Body of pancreas (tissue), 4 donors: Measurements from ENCODE around the gene CFAP53. TPM values are rescaled to one million over a fixed set of nuclear protein-coding genes. Genes with fewer than 3 reads are reported as not detected.
"Not testable (repeated sequence)": the region's sequence is repeated elsewhere in the genome, so short reads cannot be mapped to it uniquely, and the experiment has no call there.

Experiments used
- ATAC-seq: fragments of 150-250 bp; one replicate; pipeline ENCODE4 v1.9.1; 2016
- DNase-seq, 4 donors: peaks; one replicate each; pipeline ENCODE4 v3.0.0-alpha.2; 2019
- H3K27ac ChIP-seq, 4 donors: fragments of 200-600 bp; sonication (generic); 1 replicate in 3 of 4; 2 replicates in 1 of 4; pipeline versions ENCODE4 v1.5.1 to v1.6.1; 2016 to 2019; ENCODE audit warnings: mild to moderate bottlenecking in 1 of 4, mixed read lengths in 1 of 4, moderate library complexity in 1 of 4
- H3K27me3 ChIP-seq, 2 donors: fragments of 200-600 bp; sonication (generic); one replicate each; pipeline ENCODE4 v1.6.0; 2016; ENCODE audit warnings: mild to moderate bottlenecking in 1 of 2
- H3K36me3 ChIP-seq, 2 donors: fragments of 200-600 bp; sonication (generic); replicated peaks in 1 of 2; 2 replicates each; pipeline ENCODE4 v1.5.1; 2016; ENCODE audit warnings: low read depth in 2 of 2; ENCODE audit not compliant: insufficient read depth in 1 of 2
- H3K4me1 ChIP-seq: fragments of 200-600 bp; sonication (generic); one replicate; pipeline ENCODE4 v1.6.0; 2016
- H3K4me3 ChIP-seq, 2 donors: fragments of 200-600 bp; sonication (generic); 1 replicate in 1 of 2; 2 replicates in 1 of 2; pipeline ENCODE4 v1.5.1; 2016 to 2019
- H3K9me3 ChIP-seq, 3 donors: fragments of 200-600 bp; sonication (generic); 1 replicate in 2 of 3; 2 replicates in 1 of 3; pipeline ENCODE4 v1.5.1; 2016
- POLR2A ChIP-seq, 3 donors: fragments of 450-650 bp; IDR thresholded peaks; one replicate each; pipeline ENCODE4 v1.6.1; 2016; ENCODE audit warnings: antibody characterized with exemption in 3 of 3, mild to moderate bottlenecking in 2 of 3
- WGBS, 2 donors: methylation state at CpG; one replicate each; pipeline ENCODE4 v1.1.5; 2017; 5-methylcytosine and 5-hydroxymethylcytosine counted together
- intact Hi-C: fragments of 100-400 bp; cut with DNase I; formaldehyde crosslinking; loops from one replicate; pipeline ENCODE4 v1.15.1; 2023
- total RNA-seq, 2 donors: library from RNA; depleted of rRNA; stranded (reverse); fragments of >200 nt; gene quantifications; one replicate each; pipeline ENCODE4 v1.1.0, GENCODE V29; 2016
- TF ChIP-seq, protein P1 (sequence below), 7 experiments: fragments of 450-650 bp in 4 of 7; fragments of 200-600 bp in 3 of 7; sonication (generic) in 3 of 7; IDR thresholded peaks; one replicate each; pipeline ENCODE4 v1.5.1; 2016 to 2019; ENCODE audit warnings: antibody characterized with exemption in 7 of 7

The CFAP53 gene
- total RNA-seq, 2 donors from 2014 or later: 0.78 to 1.3 TPM

GRCh38 chr18:50250935-50251334, 15.4 kb downstream of the CFAP53 start:
- H3K27ac ChIP-seq: no peak overlapping the region
- no peak overlapping the region for H3K4me3 ChIP-seq
- DNase-seq (no peak), ATAC-seq (no peak)
- 83 to 86% methylated on average over 3 of the region's 3 CpGs for WGBS, 2 donors
- intact Hi-C loops: no loop called here
- no peaks in the 10 kb centered on the region for H3K9me3 ChIP-seq
- TF ChIP-seq, protein P1, sequence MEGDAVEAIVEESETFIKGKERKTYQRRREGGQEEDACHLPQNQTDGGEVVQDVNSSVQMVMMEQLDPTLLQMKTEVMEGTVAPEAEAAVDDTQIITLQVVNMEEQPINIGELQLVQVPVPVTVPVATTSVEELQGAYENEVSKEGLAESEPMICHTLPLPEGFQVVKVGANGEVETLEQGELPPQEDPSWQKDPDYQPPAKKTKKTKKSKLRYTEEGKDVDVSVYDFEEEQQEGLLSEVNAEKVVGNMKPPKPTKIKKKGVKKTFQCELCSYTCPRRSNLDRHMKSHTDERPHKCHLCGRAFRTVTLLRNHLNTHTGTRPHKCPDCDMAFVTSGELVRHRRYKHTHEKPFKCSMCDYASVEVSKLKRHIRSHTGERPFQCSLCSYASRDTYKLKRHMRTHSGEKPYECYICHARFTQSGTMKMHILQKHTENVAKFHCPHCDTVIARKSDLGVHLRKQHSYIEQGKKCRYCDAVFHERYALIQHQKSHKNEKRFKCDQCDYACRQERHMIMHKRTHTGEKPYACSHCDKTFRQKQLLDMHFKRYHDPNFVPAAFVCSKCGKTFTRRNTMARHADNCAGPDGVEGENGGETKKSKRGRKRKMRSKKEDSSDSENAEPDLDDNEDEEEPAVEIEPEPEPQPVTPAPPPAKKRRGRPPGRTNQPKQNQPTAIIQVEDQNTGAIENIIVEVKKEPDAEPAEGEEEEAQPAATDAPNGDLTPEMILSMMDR (IDR thresholded peaks at IDR 0.05): no peak
- no peak for TF ChIP-seq POLR2A (IDR thresholded peaks at IDR 0.05)
- H3K27me3 ChIP-seq: no peaks in the 10 kb centered on the region
- H3K36me3 ChIP-seq: no peaks in the 10 kb centered on the region
- no peaks in the 10 kb centered on the region for H3K4me1 ChIP-seq

DNA sequence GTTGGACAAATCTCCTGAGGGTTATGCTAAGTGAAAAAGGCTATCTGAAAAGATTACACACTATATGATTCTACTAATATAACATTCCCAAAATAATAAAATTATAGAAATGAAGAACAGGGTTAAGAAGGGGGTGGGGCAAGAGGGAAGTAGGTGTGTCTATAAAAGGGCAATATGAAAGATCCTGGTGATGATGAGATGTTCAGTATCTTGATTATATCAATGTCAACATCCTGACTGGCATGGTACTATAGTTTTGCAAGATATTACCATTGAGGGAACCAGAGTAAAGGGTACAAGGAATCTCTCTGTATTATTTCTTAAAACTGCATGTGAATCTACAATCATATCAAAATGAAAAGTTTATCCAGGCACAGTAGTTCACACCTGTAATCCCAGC, 16.7 kb downstream of the CFAP53 start:
- H3K4me1 ChIP-seq: no peaks in the 10 kb centered on the region
- no peak for DNase-seq
- H3K9me3 ChIP-seq: no peaks in the 10 kb centered on the region
- no peak overlapping the region for H3K27ac ChIP-seq
- TF ChIP-seq, protein P1 (IDR thresholded peaks at IDR 0.05): no peak
- TF ChIP-seq POLR2A (IDR thresholded peaks at IDR 0.05): no peak
- H3K4me3 ChIP-seq: no peak overlapping the region
- no peak for ATAC-seq
- no peaks in the 10 kb centered on the region for H3K27me3 ChIP-seq
- H3K36me3 ChIP-seq: no peaks in the 10 kb centered on the region
- intact Hi-C loops: no loop called here

GRCh38 chr18:50247561-50247960, 18.7 kb downstream of the CFAP53 start:
- DNase-seq: no peak
- ATAC-seq: no peak
- Histone ChIP-seq H3K4me1 (no peaks in the 10 kb centered on the region), H3K27ac (no peak overlapping the region), H3K9me3 (no peaks in the 10 kb centered on the region), H3K27me3 (no peaks in the 10 kb centered on the region), H3K36me3 (no peaks in the 10 kb centered on the region), H3K4me3 (no peak overlapping the region)
- no peak for TF ChIP-seq POLR2A (IDR thresholded peaks at IDR 0.05)
- TF ChIP-seq, protein P1 (IDR thresholded peaks at IDR 0.05): no peak
- intact Hi-C loops: no loop called here

GRCh38 chr18:50241768-50242167, 24.5 kb downstream of the CFAP53 start:
- H3K27me3 ChIP-seq, H3K4me1 ChIP-seq, H3K9me3 ChIP-seq, H3K27ac ChIP-seq, H3K4me3 ChIP-seq, ATAC-seq, DNase-seq, H3K36me3 ChIP-seq, intact Hi-C loops: not testable (repeated sequence)
- WGBS, 2 donors: 72 to 73% methylated on average over 8 of the region's 8 CpGs

DNA sequence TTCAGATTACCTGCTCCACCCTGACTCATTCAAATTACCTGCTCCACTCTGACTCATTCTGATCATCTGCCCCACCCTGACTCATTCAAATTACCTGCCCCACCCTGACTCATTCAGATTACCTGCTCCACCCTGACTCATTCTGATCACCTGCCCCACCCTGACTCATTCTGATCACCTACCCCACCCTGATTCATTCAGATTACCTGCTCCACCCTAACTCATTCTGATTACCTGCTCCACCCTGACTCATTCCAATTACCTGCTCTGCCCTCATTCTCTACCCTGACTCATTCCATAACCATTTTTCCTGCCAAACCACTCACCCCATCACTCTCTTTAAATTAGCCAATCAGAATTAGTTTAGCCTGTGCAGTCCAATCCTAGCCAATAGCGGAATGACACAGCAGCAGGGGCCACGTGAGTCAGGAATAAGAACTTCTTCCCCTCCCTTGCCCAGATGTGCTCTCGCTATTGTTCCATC, 26.2 kb downstream of the CFAP53 start:
- ATAC-seq: no peak
- WGBS, 2 donors: 91 to 92% methylated on average over 3 of the region's 3 CpGs
- H3K4me1 ChIP-seq: no peaks in the 10 kb centered on the region
- no peaks in the 10 kb centered on the region for H3K27me3 ChIP-seq
- DNase-seq: no peak
- no peak overlapping the region for H3K4me3 ChIP-seq
- no peaks in the 10 kb centered on the region for H3K36me3 ChIP-seq
- intact Hi-C loops: no loop called here
- no peak overlapping the region for H3K27ac ChIP-seq
- H3K9me3 ChIP-seq: no peaks in the 10 kb centered on the region
- TF ChIP-seq, protein P1 (IDR thresholded peaks at IDR 0.05): no peak
- TF ChIP-seq POLR2A (IDR thresholded peaks at IDR 0.05): no peak
